A549 (cell line): Measurements from ENCODE around the gene NDUFC1. TPM values are rescaled to one million over a fixed set of nuclear protein-coding genes. Genes with fewer than 3 reads are reported as not detected.

ENCODE experiments used
- ATAC-seq, 2 experiments: fragments of 200-7000 bp in 1 of 2; fragments of >200 bp in 1 of 2; cut with Nextera tagmentation in 1 of 2; cut with Tn5 transposase in 1 of 2; 3 replicates each; pipeline versions ENCODE4 v1.8.0 to v1.9.1; 2018 to 2020; ENCODE audit warnings: mild to moderate bottlenecking in 1 of 2, moderate library complexity in 1 of 2
- CTCF ChIA-PET: fragments of 300-600 bp; sonication (Branson Sonifier 250); formaldehyde crosslinking; extraction: SDS; loops from one replicate; lab custom pipeline; 2021; ENCODE audit warnings: antibody characterized with exemption, inconsistent platforms; lab: Yijun Ruan, JAX
- POLR2A ChIA-PET: fragments of 350-600 bp; formaldehyde crosslinking; extraction: SDS; loops from one replicate; lab custom pipeline; 2021; ENCODE audit warnings: antibody characterized with exemption, inconsistent platforms; lab: Yijun Ruan, JAX
- DNase-seq, 2 experiments: peaks; one replicate each; pipeline versions ENCODE4 v3.0.0 to v3.0.0-alpha.2; 2011 to 2016; ENCODE audit warnings: low read depth in 1 of 2, low spot score in 1 of 2
- FAIRE-seq: peaks from 2 replicates; lab custom pipeline; 2011; peaks lifted over from hg19 to GRCh38; lab: Jason Lieb, UNC
- H3K27ac ChIP-seq, 2 experiments: fragments of >200 bp; sonication (Bioruptor Twin); formaldehyde crosslinking; 3 replicates each; pipeline ENCODE4 v1.5.1; 2016 to 2017
- H3K4me1 ChIP-seq: fragments of >200 bp; sonication (Bioruptor Twin); formaldehyde crosslinking; 3 replicates; pipeline ENCODE4 v1.6.1; 2016
- H3K4me2 ChIP-seq: fragments of >200 bp; sonication (Bioruptor Twin); formaldehyde crosslinking; 3 replicates; pipeline ENCODE4 v1.6.1; 2016
- H3K4me3 ChIP-seq: fragments of >200 bp; sonication (Bioruptor Twin); formaldehyde crosslinking; 3 replicates; pipeline ENCODE4 v1.5.1; 2016
- H3K9me3 ChIP-seq: fragments of >200 bp; sonication (Bioruptor Twin); formaldehyde crosslinking; 3 replicates; pipeline ENCODE4 v1.6.1; 2016
- CBX2 ChIP-seq: fragments of 200-600 bp; sonication (generic); IDR thresholded peaks from 2 replicates; pipeline ENCODE4 v1.6.1; 2016; ENCODE audit warnings: low read depth, mild to moderate bottlenecking, borderline replicate concordance
- CBX8 ChIP-seq: fragments of 200-600 bp; sonication (generic); IDR thresholded peaks from 2 replicates; pipeline ENCODE4 v1.6.1; 2016
- EP300 ChIP-seq, 2 experiments: fragments of >200 bp; sonication (Bioruptor Twin); formaldehyde crosslinking; IDR thresholded peaks; 2 replicates in 1 of 2; 3 replicates in 1 of 2; pipeline ENCODE4 v1.6.1; 2016 to 2017
- ESRRA ChIP-seq: fragments of 150-350 bp; IDR thresholded peaks from 2 replicates; pipeline ENCODE4 v1.6.1; 2014; ENCODE audit warnings: mild to moderate bottlenecking, low read length, borderline replicate concordance
- FOXS1 ChIP-seq: fragments of 250-450 bp; sonication (Bioruptor Pico); IDR thresholded peaks from 2 replicates; pipeline ENCODE4 v1.5.0; 2020; ENCODE audit warnings: mild to moderate bottlenecking, moderate library complexity
- HEYL ChIP-seq: fragments of 250-450 bp; sonication (Bioruptor Pico); IDR thresholded peaks from 2 replicates; pipeline ENCODE4 v1.8.0; 2021; ENCODE audit warnings: mild to moderate bottlenecking, moderate library complexity
- HOXB5 ChIP-seq: fragments of 250-450 bp; sonication (Bioruptor Pico); IDR thresholded peaks from 2 replicates; pipeline ENCODE4 v1.5.0; 2020; ENCODE audit warnings: mild to moderate bottlenecking, moderate library complexity
- JUN ChIP-seq, 2 experiments: fragments of >200 bp; sonication (Bioruptor Twin); formaldehyde crosslinking; IDR thresholded peaks; 2 replicates in 1 of 2; 3 replicates in 1 of 2; pipeline ENCODE4 v1.6.1; 2016 to 2017
- MAX ChIP-seq: IDR thresholded peaks from 2 replicates; pipeline ENCODE4 v1.6.1; 2012
- MAZ ChIP-seq: fragments of 150-350 bp; IDR thresholded peaks from 2 replicates; pipeline ENCODE4 v1.6.1; 2014; ENCODE audit warnings: antibody characterized with exemption, low read depth, low read length, borderline replicate concordance
- NR3C1 ChIP-seq: fragments of >200 bp; sonication (Bioruptor Twin); formaldehyde crosslinking; IDR thresholded peaks from 3 replicates; pipeline ENCODE4 v1.6.1; 2017
- PBX3 ChIP-seq: IDR thresholded peaks from 2 replicates; pipeline ENCODE4 v1.6.1; 2012
- PHF8 ChIP-seq: fragments of 200-600 bp; sonication (generic); IDR thresholded peaks from 2 replicates; pipeline ENCODE4 v1.6.1; 2016; ENCODE audit warnings: low read depth, mild to moderate bottlenecking, antibody characterized with exemption, moderate library complexity, borderline replicate concordance
- RARB ChIP-seq: fragments of 250-450 bp; sonication (Bioruptor Pico); IDR thresholded peaks from 2 replicates; pipeline ENCODE4 v1.8.0; 2021; ENCODE audit warnings: mild to moderate bottlenecking, moderate library complexity
- RFX5 ChIP-seq: fragments of 450-650 bp; IDR thresholded peaks from 2 replicates; pipeline ENCODE4 v1.7.1; 2014; ENCODE audit warnings: antibody characterized with exemption, mild to moderate bottlenecking, moderate library complexity
- RNF2 ChIP-seq: fragments of 200-600 bp; sonication (generic); IDR thresholded peaks from 2 replicates; pipeline ENCODE4 v1.6.1; 2016; ENCODE audit warnings: low read depth, mild to moderate bottlenecking, antibody characterized with exemption, moderate library complexity, borderline replicate concordance
- SMC3 ChIP-seq: fragments of >200 bp; sonication (Bioruptor Twin); formaldehyde crosslinking; IDR thresholded peaks from 3 replicates; pipeline ENCODE4 v1.6.1; 2018; ENCODE audit warnings: inconsistent platforms
- SREBF2 ChIP-seq: fragments of 450-650 bp; IDR thresholded peaks from 2 replicates; pipeline ENCODE4 v1.6.1; 2014; ENCODE audit warnings: mild to moderate bottlenecking, moderate library complexity
- TFCP2L1 ChIP-seq: fragments of 250-450 bp; sonication (Bioruptor Pico); IDR thresholded peaks from 2 replicates; pipeline ENCODE4 v1.5.0; 2021; ENCODE audit warnings: mild to moderate bottlenecking
- USF2 ChIP-seq: fragments of 450-650 bp; IDR thresholded peaks from 2 replicates; pipeline ENCODE4 v1.6.1; 2014; ENCODE audit warnings: antibody characterized with exemption
- ZNF302 ChIP-seq: fragments of 250-450 bp; sonication (Bioruptor Pico); IDR thresholded peaks from 2 replicates; pipeline ENCODE4 v1.9.0; 2021; ENCODE audit warnings: inconsistent platforms, mild to moderate bottlenecking, moderate library complexity
- WGBS: methylation state at CpG from one replicate; pipeline ENCODE4 v1.1.6; 2017; ENCODE audit errors: missing lambda C conversion rate; 5-methylcytosine and 5-hydroxymethylcytosine counted together
- polyA plus RNA-seq, 4 experiments: library from polyadenylated mRNA; depleted of rRNA in 3 of 4; stranded (reverse); fragments of >200 nt; fragmentation: RNase III in 1 of 4; extraction: RNeasy Plus Mini Kit Qiagen cat#74134 plus additional on column Dnase treatment in 1 of 4; gene quantifications; 2 replicates in 3 of 4; 3 replicates in 1 of 4; pipeline ENCODE4 v1.2.3, GENCODE V29; 2011 to 2017
- TF ChIP-seq, protein P1 (sequence below): IDR thresholded peaks from 2 replicates; pipeline ENCODE4 v1.6.1; 2012; ENCODE audit warnings: low read depth, borderline replicate concordance
- TF ChIP-seq, protein P2 (sequence below): fragments of >200 bp; sonication (Bioruptor Twin); formaldehyde crosslinking; IDR thresholded peaks from 2 replicates; pipeline ENCODE4 v1.6.1; 2016

The NDUFC1 gene
- polyA plus RNA-seq, 2 of the 4 experiments (the other 2 are of a cell fraction) = 63.3 to 111 TPM

DNA sequence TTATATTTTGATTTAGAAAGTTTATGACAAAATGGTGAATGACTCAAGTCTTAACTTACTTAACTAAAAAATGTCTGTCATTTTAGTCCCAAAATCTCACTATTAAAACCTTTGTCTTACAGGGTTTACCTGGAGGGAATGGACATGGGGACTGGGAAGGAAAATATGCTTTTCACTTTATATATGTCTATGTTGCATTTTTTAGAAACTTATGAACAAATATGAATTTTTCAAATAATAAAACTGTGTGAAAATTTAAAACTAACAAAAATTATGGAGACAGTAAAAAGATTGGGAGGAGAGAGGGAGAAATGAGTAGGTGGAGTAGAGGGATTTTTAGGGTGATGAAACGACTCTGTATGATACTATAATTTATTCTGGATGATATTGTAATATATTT lies 28.4 kb downstream of the NDUFC1 start:
- DNase-seq (no peak), FAIRE-seq (no peak), ATAC-seq (no peak)
- Histone ChIP-seq H3K4me1 (no peaks in the 10 kb centered on the region), H3K4me2 (no peak overlapping the region), H3K27ac (no peak overlapping the region), H3K4me3 (no peak overlapping the region)
- POLR2A ChIA-PET = no interaction called here
- CTCF ChIA-PET = no interaction called here
- no peak for TF ChIP-seq MAZ
- TF ChIP-seq FOXS1 (CRISPR knock-in tag) = no peak
- no peak for TF ChIP-seq ZNF302 (CRISPR knock-in tag)
- no peak for TF ChIP-seq CBX2
- TF ChIP-seq NR3C1 = no peak
- TF ChIP-seq HOXB5 (CRISPR knock-in tag) = no peak
- TF ChIP-seq ESRRA = no peak
- TF ChIP-seq, all 56 proteins: peak for 0
- 33% methylated on average over 1 of the region's 1 CpG for WGBS
- no peaks in the 10 kb centered on the region for H3K9me3 ChIP-seq

GRCh38 chr4:139267301-139267700 lies 35.0 kb downstream of the NDUFC1 start:
- no peaks in the 10 kb centered on the region for H3K9me3 ChIP-seq
- peak overlapping the region; percentile 81 for H3K4me2 ChIP-seq
- TF ChIP-seq, protein P1, sequence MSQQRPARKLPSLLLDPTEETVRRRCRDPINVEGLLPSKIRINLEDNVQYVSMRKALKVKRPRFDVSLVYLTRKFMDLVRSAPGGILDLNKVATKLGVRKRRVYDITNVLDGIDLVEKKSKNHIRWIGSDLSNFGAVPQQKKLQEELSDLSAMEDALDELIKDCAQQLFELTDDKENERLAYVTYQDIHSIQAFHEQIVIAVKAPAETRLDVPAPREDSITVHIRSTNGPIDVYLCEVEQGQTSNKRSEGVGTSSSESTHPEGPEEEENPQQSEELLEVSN = no peak
- TF ChIP-seq CBX8 (no peak), FOXS1 (CRISPR knock-in tag) (no peak), PHF8 (no peak), JUN (IDR thresholded peaks at IDR 0.05) (no peak), TFCP2L1 (CRISPR knock-in tag) (no peak), EP300 (IDR thresholded peaks at IDR 0.05) (no peak), USF2 (no peak), SREBF2 (no peak), SMC3 (no peak)
- TF ChIP-seq, all 56 proteins: peak for 0
- no peak overlapping the region; the same call in 2 of the 3 replicates for H3K4me3 ChIP-seq
- peak in 1 of 2 experiments; percentile 28; a peak in 3 of 6 replicates for ATAC-seq
- FAIRE-seq = no peak
- WGBS = 96% methylated on average over 1 of the region's 1 CpG
- DNase-seq = no peak
- peak overlapping the region; percentile 80 to 85; a peak in 5 of 6 replicates for H3K27ac ChIP-seq
- H3K4me1 ChIP-seq = peaks cover 19% of the 10 kb centered on the region
- ChIA-PET POLR2A (no interaction called here), CTCF (interaction anchor here (1.8 to 2.0 kb wide), 2 partner anchors 29 to 32 kb away, joined by 5 to 9 read pairs; no protein-coding TSS in a partner anchor)

DNA sequence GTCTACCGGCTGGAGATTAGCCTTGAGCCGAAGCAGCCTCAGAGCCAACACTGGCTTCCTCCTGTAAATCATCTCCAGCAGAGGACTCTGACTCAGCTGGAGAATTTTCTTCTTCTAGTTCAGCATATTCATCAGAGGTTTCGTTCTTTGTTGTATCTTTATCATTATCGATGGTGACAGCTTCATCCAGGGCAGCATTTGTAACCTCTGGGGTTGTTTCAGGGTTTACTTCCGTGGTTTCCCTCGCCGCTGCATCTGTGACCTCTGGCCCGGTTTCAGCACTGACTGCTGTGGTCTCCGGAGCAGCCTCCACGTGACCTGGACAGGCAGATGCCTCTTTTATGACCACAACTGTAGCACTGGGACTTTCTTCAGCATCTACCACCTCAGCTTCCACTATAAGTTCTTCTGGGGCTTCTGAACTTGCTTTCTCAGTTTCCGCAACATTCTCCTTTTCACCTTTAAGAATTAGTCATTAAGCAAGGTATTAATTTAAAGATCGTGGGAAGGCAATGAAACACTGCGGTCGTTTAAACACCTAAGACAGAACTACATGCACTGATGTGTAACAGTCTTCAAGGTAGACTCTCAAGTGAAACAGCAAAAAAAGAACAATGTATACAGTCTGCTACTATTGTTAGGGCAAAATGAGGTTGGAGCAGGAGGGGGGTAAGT lies 35.6 kb downstream of the NDUFC1 start:
- TF ChIP-seq MAX (peak; percentile 79), SREBF2 (no peak), USF2 (peak; percentile 87), JUN (IDR thresholded peaks at IDR 0.05) (0 out of 5 replicates have a peak, but pooled peaks of 1 of the 2 experiments have one; percentile 23), RARB (no peak), RFX5 (no peak), PBX3 (no peak), RNF2 (no peak), HEYL (CRISPR knock-in tag) (no peak)
- TF ChIP-seq, protein P2, sequence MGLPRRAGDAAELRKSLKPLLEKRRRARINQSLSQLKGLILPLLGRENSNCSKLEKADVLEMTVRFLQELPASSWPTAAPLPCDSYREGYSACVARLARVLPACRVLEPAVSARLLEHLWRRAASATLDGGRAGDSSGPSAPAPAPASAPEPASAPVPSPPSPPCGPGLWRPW = no peak
- Histone ChIP-seq H3K4me1 (peaks cover 19% of the 10 kb centered on the region), H3K4me2 (peak overlapping the region; percentile 81), H3K9me3 (no peaks in the 10 kb centered on the region), H3K4me3 (peak overlapping the region; percentile 35), H3K27ac (peak overlapping the region; percentile 80 to 85)
- FAIRE-seq (peak; percentile 32), DNase-seq (peak; percentile 48 to 64), ATAC-seq (peak; percentile 93 to 95)
- WGBS = 8% methylated on average over 14 of the region's 14 CpGs
- ChIA-PET POLR2A (interaction anchor here (1.0 kb wide), 1 partner anchor 89 kb away, joined by 3 read pairs; the partner anchor contains the start of gene ELF2), CTCF (interaction anchor here (1.0 to 2.3 kb wide), 4 partner anchors 28 to 35 kb away, joined by 4 to 9 read pairs (median 6); no protein-coding TSS in a partner anchor)
